Ovary (tissue), 9 donors: ENCODE data around the gene SHOX. TPM values are rescaled to one million over a fixed set of nuclear protein-coding genes. Genes with fewer than 3 reads are reported as not detected.
"Not testable (repeated sequence)": the region's sequence is repeated elsewhere in the genome, so short reads cannot be mapped to it uniquely, and the experiment has no call there.

ENCODE experiments used
- DNase-seq, 5 donors: peaks; one replicate each; pipeline ENCODE4 v3.0.0-alpha.2; 2019 to 2020
- H3K27ac ChIP-seq, 2 donors: fragments of 200-600 bp; one replicate each; pipeline versions ENCODE4 v1.5.1 to v1.8.0; 2019 to 2022
- H3K27me3 ChIP-seq: fragments of 200-600 bp; one replicate; pipeline ENCODE4 v1.8.0; 2022
- H3K36me3 ChIP-seq: fragments of 200-600 bp; sonication (generic); one replicate; pipeline ENCODE4 v1.5.1; 2019
- H3K4me1 ChIP-seq: one replicate; pipeline ENCODE4 v1.8.1; 2013; ENCODE audit warnings: mild to moderate bottlenecking, moderate library complexity; ENCODE audit not compliant: insufficient read depth
- H3K4me3 ChIP-seq: fragments of 200-600 bp; sonication (generic); one replicate; pipeline ENCODE4 v1.5.1; 2017
- H3K9me3 ChIP-seq, 2 donors: fragments of 200-600 bp in 1 of 2; sonication (generic) in 1 of 2; one replicate each; pipeline versions ENCODE4 v1.5.1 to v1.8.1; 2013 to 2019; ENCODE audit warnings: mild to moderate bottlenecking in 1 of 2, moderate library complexity in 1 of 2
- CTCF ChIP-seq, 3 donors: fragments of 450-650 bp in 2 of 3; fragments of 200-600 bp in 1 of 3; IDR thresholded peaks; one replicate each; pipeline versions ENCODE4 v1.5.1 to v1.8.0; 2016 to 2022; ENCODE audit warnings: antibody characterized with exemption in 3 of 3, mild to moderate bottlenecking in 1 of 3
- EP300 ChIP-seq: sonication (generic); formaldehyde crosslinking; IDR thresholded peaks from one replicate; pipeline ENCODE4 v1.6.1; 2017; ENCODE audit warnings: antibody characterized with exemption
- POLR2A ChIP-seq: fragments of 450-650 bp; IDR thresholded peaks from one replicate; pipeline ENCODE4 v1.6.1; 2017; ENCODE audit warnings: antibody characterized with exemption, mild to moderate bottlenecking, moderate library complexity
- WGBS, 3 donors: extraction: QIAGEN DNeasy Blood & Tissue Kit in 1 of 3; methylation state at CpG; one replicate each; pipeline versions ENCODE4 v1.1.5 to v1.1.7; 2013 to 2017; 5-methylcytosine and 5-hydroxymethylcytosine counted together
- intact Hi-C, 4 donors: fragments of 100-400 bp; cut with DNase I; formaldehyde crosslinking; loops; one replicate each; pipeline versions ENCODE4 v1.11.0 to v1.15.1; 2022 to 2023
- polyA plus RNA-seq, 2 donors: library from polyadenylated mRNA; stranded (reverse); fragments of 200-250 nt in 1 of 2; fragments of 350-450 nt in 1 of 2; fragmentation: Illumina TruSeq in 1 of 2; extraction: RNeasy Lipid Tissue Mini Kit (QIAGEN cat#74804) in 1 of 2; gene quantifications; one replicate each; pipeline ENCODE4 v1.2.3, GENCODE V29; 2013 to 2014
- total RNA-seq, 7 donors: library from RNA; depleted of rRNA in 2 of 7; stranded (reverse); fragments of >200 nt in 2 of 7; fragmentation: NEBNext Ultra II Directional in 3 of 7; extraction: Animal tissue kit (Norgen Biotek cat#: 25700) in 3 of 7; gene quantifications; one replicate each; pipeline versions ENCODE4 v1.1.0 to v1.2.4, GENCODE V29; 2016 to 2023
- donor health status: DM: no; HTN: no; CAD: no; lungs with moderate emphysema.
- donor health status: DM: no; HTN: no; CAD: no.
- donor health status: Bipolar disorder and iron deficiency.
- donor health status: DM: yes; HTN: yes; CAD: no.
- donor health status: DM: no; HTN: no; CAD: no.
- donor health status: DM: yes; HTN: yes; CAD: no.

The SHOX gene
- total and polyA plus RNA-seq, 9 donors: 0.60 TPM; not detected in 8

DNA sequence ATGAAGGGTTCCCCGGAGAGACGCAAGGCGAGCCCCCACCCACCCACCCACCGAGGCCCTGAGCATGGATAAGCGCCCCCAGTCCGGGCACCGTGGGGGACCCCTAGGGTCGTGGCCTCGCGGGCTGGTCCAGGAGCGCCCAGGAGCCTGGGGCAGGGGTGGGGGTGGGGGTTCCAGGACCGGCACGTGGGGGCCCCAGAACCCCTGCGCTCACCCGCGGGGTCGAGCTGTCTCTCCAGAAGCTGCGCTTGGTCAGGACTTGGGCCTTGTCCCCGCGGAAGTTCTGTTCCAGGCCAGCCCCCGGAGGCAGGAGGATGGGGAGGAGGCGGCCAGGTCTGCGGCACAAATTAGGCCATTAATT lies 11.2 kb upstream of the SHOX start:
- DNase-seq: no peak
- Histone ChIP-seq H3K4me1 (no peaks in the 10 kb centered on the region), H3K4me3 (no peak overlapping the region), H3K36me3 (no peaks in the 10 kb centered on the region), H3K27ac (no peak overlapping the region), H3K9me3 (no peaks in the 10 kb centered on the region), H3K27me3 (no peaks in the 10 kb centered on the region)
- no peak for TF ChIP-seq POLR2A
- TF ChIP-seq EP300: no peak
- TF ChIP-seq CTCF (IDR thresholded peaks at IDR 0.05): no peak
- intact Hi-C loops: no loop called here
- 0% methylated on average over 8 to 23 of the region's 23 CpGs for WGBS, 3 donors

DNA sequence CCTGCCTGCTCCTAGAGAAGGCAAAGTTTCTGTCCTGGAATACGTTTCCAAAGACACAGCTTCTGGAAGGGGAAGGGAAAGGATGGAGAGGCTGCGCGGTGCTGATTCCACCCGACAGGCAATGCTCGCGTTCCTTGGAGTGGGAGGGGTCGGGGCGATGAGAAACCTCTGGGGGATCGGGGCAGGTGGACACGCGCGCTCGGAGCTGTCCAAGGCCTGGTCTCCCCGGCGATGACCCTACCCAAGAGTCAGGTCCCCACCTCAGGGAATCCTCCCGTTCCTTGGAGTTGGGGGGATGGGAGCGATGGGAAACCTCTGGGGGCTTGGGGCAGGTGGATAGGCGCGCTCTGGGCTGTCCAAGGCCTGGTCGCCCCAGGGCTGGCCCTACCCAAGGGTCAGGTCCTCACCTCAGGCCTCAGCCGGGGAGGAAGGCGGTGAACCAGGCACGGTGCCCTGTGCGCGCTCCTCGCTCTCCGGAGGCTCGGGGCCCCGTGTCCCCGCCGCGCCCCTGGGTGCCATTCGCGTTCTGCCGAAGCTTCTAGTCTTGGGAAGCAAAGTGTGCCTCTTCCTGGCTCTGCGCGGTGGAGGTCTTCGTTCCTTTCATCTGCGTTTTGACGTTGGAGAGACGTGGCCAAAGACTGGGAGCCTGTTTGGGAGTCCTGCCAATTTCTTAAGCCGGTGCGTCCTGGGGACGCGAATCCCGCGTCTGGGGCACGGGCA lies 10.6 kb upstream of the SHOX start:
- Histone ChIP-seq H3K27me3 (no peaks in the 10 kb centered on the region), H3K36me3 (no peaks in the 10 kb centered on the region), H3K4me3 (no peak overlapping the region), H3K4me1 (no peaks in the 10 kb centered on the region), H3K27ac (no peak overlapping the region), H3K9me3 (no peaks in the 10 kb centered on the region)
- no peak for DNase-seq
- intact Hi-C loops: no loop called here
- TF ChIP-seq CTCF (IDR thresholded peaks at IDR 0.05) (no peak), EP300 (no peak), POLR2A (no peak)
- 1 to 2% (median 2%) methylated on average over 43 to 48 of the region's 48 CpGs for WGBS, 3 donors

DNA sequence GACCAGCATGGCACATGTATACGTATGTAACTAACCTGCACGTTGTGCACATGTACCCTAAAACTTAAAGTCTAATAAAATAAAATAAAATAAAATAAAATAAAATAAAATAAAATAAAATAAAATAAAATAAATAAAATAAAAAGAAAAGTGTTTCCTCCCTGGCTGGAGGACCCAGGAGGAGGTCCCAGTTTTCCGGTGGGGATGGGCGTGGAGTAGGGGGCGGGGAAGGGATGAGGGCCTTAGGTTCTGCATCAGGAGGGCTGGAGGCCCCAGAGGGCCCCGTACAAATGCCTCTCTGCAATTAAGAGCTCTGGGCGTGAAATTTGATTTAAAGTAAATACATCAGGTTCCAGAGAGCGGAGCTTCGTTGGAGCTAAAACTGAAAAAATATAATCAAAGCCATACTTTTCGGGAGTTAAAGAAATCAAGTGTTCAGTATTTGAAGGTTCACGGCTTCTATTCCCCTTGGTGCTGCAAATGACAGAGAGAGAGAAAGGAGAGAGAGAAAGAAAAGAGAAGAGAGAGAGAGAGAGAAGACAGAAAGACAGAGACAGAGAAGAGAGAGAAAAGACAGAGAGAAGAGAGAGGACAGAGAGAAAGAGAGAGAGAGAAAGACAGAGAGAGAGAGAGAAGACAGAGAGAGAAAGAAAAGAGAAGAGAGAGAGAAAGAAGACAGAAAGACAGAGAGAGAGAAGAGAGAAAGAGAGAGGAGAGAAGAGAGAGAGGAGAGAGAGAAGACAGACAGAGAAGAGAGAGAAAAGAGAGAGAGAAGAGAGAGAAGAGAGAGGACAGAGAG lies 8.7 kb upstream of the SHOX start:
- 13 to 14% (median 14%) methylated on average over 11 of the region's 11 CpGs for WGBS, 3 donors
- intact Hi-C loops: no loop called here
- Histone ChIP-seq H3K27ac (no peak overlapping the region), H3K27me3 (no peaks in the 10 kb centered on the region), H3K9me3 (no peaks in the 10 kb centered on the region), H3K36me3 (no peaks in the 10 kb centered on the region), H3K4me1 (no peaks in the 10 kb centered on the region), H3K4me3 (no peak overlapping the region)
- TF ChIP-seq POLR2A: no peak
- TF ChIP-seq CTCF (IDR thresholded peaks at IDR 0.05): no peak
- TF ChIP-seq EP300: no peak
- DNase-seq: no peak

- H3K4me1 ChIP-seq, H3K27ac ChIP-seq, H3K4me3 ChIP-seq, DNase-seq, H3K9me3 ChIP-seq, H3K27me3 ChIP-seq, H3K36me3 ChIP-seq, intact Hi-C loops: not testable (repeated sequence)
- 26 to 40% (median 38%) methylated on average over 2 to 3 of the region's 3 CpGs for WGBS, 3 donors
Measured at GRCh38 chrX:622802-623201, 7.8 kb upstream of the SHOX start.

DNA sequence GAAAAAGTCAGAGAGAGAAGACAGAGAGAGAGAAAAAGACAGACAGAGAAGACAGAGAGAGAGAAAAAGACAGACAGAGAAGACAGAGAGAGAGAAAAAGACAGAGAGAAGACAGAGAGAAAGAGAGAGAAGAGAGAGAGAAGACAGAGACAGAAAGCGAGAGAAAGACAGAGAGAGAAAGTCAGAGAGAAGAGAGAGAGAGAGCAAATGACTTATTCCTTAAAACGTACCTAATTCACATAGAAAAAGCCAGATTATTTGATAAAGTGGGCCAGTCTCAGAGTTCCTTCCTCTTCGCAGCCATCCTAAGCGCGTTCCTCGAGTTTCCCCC lies 7.4 kb upstream of the SHOX start:
- no peaks in the 10 kb centered on the region for H3K9me3 ChIP-seq
- no peaks in the 10 kb centered on the region for H3K4me1 ChIP-seq
- TF ChIP-seq EP300 (no peak), CTCF (IDR thresholded peaks at IDR 0.05) (no peak), POLR2A (no peak)
- WGBS, 3 donors: 1 to 5% (median 3%) methylated on average over 6 of the region's 6 CpGs
- intact Hi-C loops: no loop called here
- H3K27me3 ChIP-seq: no peaks in the 10 kb centered on the region
- H3K4me3 ChIP-seq: no peak overlapping the region
- H3K36me3 ChIP-seq: no peaks in the 10 kb centered on the region
- no peak for DNase-seq
- H3K27ac ChIP-seq: no peak overlapping the region
